Activated CD4-positive, alpha-beta T cell treated with anti-CD3 and anti-CD28 coated beads, Interleukin-2, amount 50 U/mL, for 4 hours (primary cell): ENCODE results near the gene SETBP1.
A peak's percentile ranks its signal among the peaks of the same experiment; 100 is the strongest.

Source experiments
- DNase-seq, 2 experiments: peaks; one replicate each; pipeline ENCODE4 v3.0.0-alpha.2; 2020

Gene SETBP1

GRCh38 chr18:44881461-44882162 is 200.9 kb downstream of the SETBP1 start:
- no peak for DNase-seq

- DNase-seq: no peak
Observed at GRCh38 chr18:44882163-44882868, 201.6 kb downstream of the SETBP1 start.

GRCh38 chr18:44883671-44884070 is 203.0 kb downstream of the SETBP1 start:
- DNase-seq: no peak

- DNase-seq: no peak
Observed at GRCh38 chr18:44884431-44884830, 203.7 kb downstream of the SETBP1 start.

- no peak for DNase-seq
Observed at GRCh38 chr18:44885507-44885906, 204.8 kb downstream of the SETBP1 start.

GRCh38 chr18:44887227-44887631 is 206.5 kb downstream of the SETBP1 start:
- DNase-seq: no peak

- no peak for DNase-seq
Observed at GRCh38 chr18:44889111-44889510, 208.4 kb downstream of the SETBP1 start.

- DNase-seq: no peak
Observed at GRCh38 chr18:44893045-44893706, 212.5 kb downstream of the SETBP1 start.

GRCh38 chr18:44893966-44894365 is 213.3 kb downstream of the SETBP1 start:
- no peak for DNase-seq

GRCh38 chr18:44895176-44895798 is 214.6 kb downstream of the SETBP1 start:
- DNase-seq: peak in 1 of 2 experiments; percentile 4

- no peak for DNase-seq
Observed at GRCh38 chr18:44896846-44897245, 216.2 kb downstream of the SETBP1 start.

GRCh38 chr18:44897411-44897810 is 216.7 kb downstream of the SETBP1 start:
- no peak for DNase-seq

- no peak for DNase-seq
Observed at GRCh38 chr18:44897816-44898215, 217.1 kb downstream of the SETBP1 start.

- DNase-seq: no peak
Observed at GRCh38 chr18:44898498-44898897, 217.8 kb downstream of the SETBP1 start.

GRCh38 chr18:44899832-44900231 is 219.1 kb downstream of the SETBP1 start:
- no peak for DNase-seq

GRCh38 chr18:44900627-44901026 is 219.9 kb downstream of the SETBP1 start:
- no peak for DNase-seq

GRCh38 chr18:44901283-44901682 is 220.6 kb downstream of the SETBP1 start:
- no peak for DNase-seq

GRCh38 chr18:44903327-44903726 is 222.6 kb downstream of the SETBP1 start:
- no peak for DNase-seq

GRCh38 chr18:44904768-44905167 is 224.1 kb downstream of the SETBP1 start:
- DNase-seq: no peak

- no peak for DNase-seq
Observed at GRCh38 chr18:44909191-44909719, 228.6 kb downstream of the SETBP1 start.

GRCh38 chr18:44911260-44911659 is 230.6 kb downstream of the SETBP1 start:
- no peak for DNase-seq

- DNase-seq: no peak
Observed at GRCh38 chr18:44911773-44912172, 231.1 kb downstream of the SETBP1 start.
